ENCODE results near the gene SLC35E1.

- TF ChIP-seq CTCF (IDR thresholded peaks at IDR 0.05; ENCODE audit: borderline replicate concordance, extremely low read depth, low read length, poor library complexity, severe bottlenecking) (no peak), EZH2 (IDR thresholded peaks at IDR 0.05; ENCODE audit: borderline replicate concordance, low read depth, low read length, severe bottlenecking) (no peak)
These were observed 29.9 kb downstream of the SLC35E1 start, which contains the start of gene CHERP for GRCh38 chr19:16542045-16542909.

Measured in DND-41 (cell line).